B cell (primary cell): ENCODE measurements around the gene NAV2. TPM values are rescaled to one million over a fixed set of nuclear protein-coding genes. Genes with fewer than 3 reads are reported as not detected.

Source experiments
- ATAC-seq: fragments of 200-7000 bp; cut with Tn5 transposase; one replicate; pipeline ENCODE4 v1.10.0; 2021; ENCODE audit warnings: low read depth, mild to moderate bottlenecking, moderate number of reproducible peaks, moderate library complexity
- CTCF ChIA-PET: fragments of 350-600 bp; sonication (Branson Sonifier 250); formaldehyde crosslinking; loops from one replicate; lab custom pipeline; 2021; ENCODE audit warnings: antibody characterized with exemption, inconsistent platforms; lab: Charles Lee
- POLR2A ChIA-PET: fragments of 350-600 bp; sonication (Branson Sonifier 250); formaldehyde crosslinking; loops from one replicate; lab custom pipeline; 2021; ENCODE audit warnings: antibody characterized with exemption; lab: Charles Lee
- DNase-seq: peaks from one replicate; pipeline ENCODE4 v3.0.0; 2013
- H2AFZ ChIP-seq: 2 replicates; pipeline ENCODE4 v1.6.1; 2012; ENCODE audit warnings: mild to moderate bottlenecking, low read depth, low read length; ENCODE audit not compliant: insufficient read depth, poor library complexity, severe bottlenecking
- H3K27ac ChIP-seq, 2 donors: 1 replicate in 1 of 2; 2 replicates in 1 of 2; pipeline ENCODE4 v1.5.1; 2012 to 2013; ENCODE audit warnings: low read length in 2 of 2, mild to moderate bottlenecking in 2 of 2, moderate library complexity in 1 of 2
- H3K27me3 ChIP-seq, 4 experiments: fragments of 200-600 bp in 1 of 4; sonication (generic) in 1 of 4; replicated peaks in 1 of 4; 1 replicate in 2 of 4; 2 replicates in 2 of 4; pipeline versions ENCODE4 v1.6.1 to v1.7.0; 2013 to 2016; ENCODE audit warnings: low read length in 3 of 4, mild to moderate bottlenecking in 2 of 4, mixed read lengths in 1 of 4, moderate library complexity in 1 of 4; ENCODE audit not compliant: insufficient read depth in 4 of 4, control insufficient read depth in 3 of 4; ENCODE audit errors: control extremely low read depth in 1 of 4
- H3K36me3 ChIP-seq, 2 experiments: replicated peaks in 1 of 2; 1 replicate in 1 of 2; 2 replicates in 1 of 2; pipeline versions ENCODE4 v1.6.1 to v1.7.1; 2013; ENCODE audit warnings: low read length in 1 of 2; ENCODE audit not compliant: insufficient read depth in 2 of 2, control insufficient read depth in 1 of 2; ENCODE audit errors: control extremely low read depth in 1 of 2, extremely low read depth in 1 of 2
- H3K4me1 ChIP-seq, 2 donors: fragments of 200-600 bp in 1 of 2; sonication (generic) in 1 of 2; 1 replicate in 1 of 2; 2 replicates in 1 of 2; pipeline versions ENCODE4 v1.5.1 to v1.6.1; 2013 to 2017; ENCODE audit warnings: low read length in 2 of 2; ENCODE audit not compliant: control insufficient read depth in 2 of 2, insufficient read depth in 2 of 2
- H3K4me2 ChIP-seq: replicated peaks from 2 replicates; pipeline ENCODE3; 2012; ENCODE audit warnings: mild to moderate bottlenecking, low read depth, low read length; ENCODE audit not compliant: poor library complexity, severe bottlenecking
- H3K4me3 ChIP-seq, 5 experiments: fragments of 200-600 bp in 1 of 5; sonication (generic) in 1 of 5; 1 replicate in 3 of 5; 2 replicates in 2 of 5; pipeline versions ENCODE4 v1.5.1 to v1.7.0; 2011 to 2016; ENCODE audit warnings: low read length in 4 of 5, mild to moderate bottlenecking in 4 of 5, low read depth in 2 of 5, control low read depth in 1 of 5, moderate library complexity in 1 of 5; ENCODE audit not compliant: insufficient read depth in 1 of 5; ENCODE audit errors: control extremely low read depth in 1 of 5, extremely low read depth in 1 of 5
- H3K79me2 ChIP-seq: fragments of 200-600 bp; sonication (generic); one replicate; pipeline ENCODE4 v1.6.0; 2016; ENCODE audit warnings: low read length; ENCODE audit not compliant: control insufficient read depth, insufficient read depth
- H3K9ac ChIP-seq: fragments of 200-600 bp; sonication (generic); 2 replicates; pipeline ENCODE4 v1.6.1; 2017; ENCODE audit warnings: mild to moderate bottlenecking, low read length, moderate library complexity
- H3K9me3 ChIP-seq, 3 donors: one replicate each; pipeline versions ENCODE4 v1.6.1 to v1.7.1; 2013; ENCODE audit warnings: low read length in 2 of 3; ENCODE audit not compliant: control insufficient read depth in 2 of 3, insufficient read depth in 1 of 3; ENCODE audit errors: control extremely low read depth in 1 of 3
- H4K20me1 ChIP-seq: 2 replicates; pipeline ENCODE4 v1.6.0; 2012; ENCODE audit warnings: mild to moderate bottlenecking, low read length; ENCODE audit not compliant: insufficient read depth, control insufficient read depth, poor library complexity, severe bottlenecking
- H3K27ac Mint-ChIP-seq: one replicate; pipeline ENCODE4 v1.8.0; 2021; ENCODE audit warnings: mixed read lengths
- H3K27me3 Mint-ChIP-seq: one replicate; pipeline ENCODE4 v1.8.0; 2021; ENCODE audit warnings: mixed read lengths
- H3K4me1 Mint-ChIP-seq: one replicate; pipeline ENCODE4 v1.8.0; 2021; ENCODE audit warnings: mixed read lengths
- H3K4me3 Mint-ChIP-seq: one replicate; pipeline ENCODE4 v1.8.0; 2021; ENCODE audit warnings: mixed read lengths
- H3K9me3 Mint-ChIP-seq: one replicate; pipeline ENCODE4 v1.8.0; 2022; ENCODE audit warnings: mixed read lengths; ENCODE audit not compliant: insufficient read depth
- CTCF ChIP-seq: fragments of 200-600 bp; IDR thresholded peaks from one replicate; pipeline ENCODE4 v1.8.0; 2022; ENCODE audit warnings: antibody characterized with exemption, mild to moderate bottlenecking
- EZH2 ChIP-seq: IDR thresholded peaks from 2 replicates; pipeline ENCODE4 v1.6.1; 2012; ENCODE audit warnings: borderline replicate concordance, low read depth, mild to moderate bottlenecking, moderate library complexity, low read length; ENCODE audit not compliant: insufficient read depth, poor library complexity, severe bottlenecking
- WGBS: methylation state at CpG from one replicate; pipeline ENCODE4 v1.1.5; 2013; ENCODE audit warnings: missing lambda C conversion rate; ENCODE audit not compliant: insufficient coverage; 5-methylcytosine and 5-hydroxymethylcytosine counted together
- intact Hi-C: fragments of 100-400 bp; cut with micrococcal nuclease; formaldehyde crosslinking; loops from one replicate; pipeline ENCODE4 v1.10.0; 2022
- polyA plus RNA-seq: library from polyadenylated mRNA; depleted of rRNA; stranded (reverse); fragments of >200 nt; gene quantifications from 2 replicates; pipeline ENCODE4 v1.2.3, GENCODE V29; 2012
- total RNA-seq, 2 donors: library from RNA; stranded (reverse); fragments of 120-200 nt in 1 of 2; gene quantifications; 1 replicate in 1 of 2; 2 replicates in 1 of 2; pipeline versions ENCODE4 v1.2.3 to v1.2.4, GENCODE V29; 2013 to 2022

NAV2 gene
- total and polyA plus RNA-seq, 2 donors (not counting 1 experiment from before 2014, with no cell fraction given) = 0.82 to 22.2 TPM

GRCh38 chr11:19762266-19762665, 49.6 kb downstream of the NAV2 start:
- Histone ChIP-seq H3K36me3 (no peaks in the 10 kb centered on the region), H3K4me2 (no peak overlapping the region), H3K9ac (no peak overlapping the region), H3K9me3 (no peaks in the 10 kb centered on the region), H3K27me3 (peaks cover 0 to 3% (median 0%) of the 10 kb centered on the region in 4 experiments), H3K27ac (no peak overlapping the region), H4K20me1 (no peaks in the 10 kb centered on the region), H2AFZ (no peak overlapping the region), H3K4me3 (no peak overlapping the region), H3K79me2 (no peaks in the 10 kb centered on the region), H3K4me1 (no peaks in the 10 kb centered on the region)
- ChIA-PET CTCF (interaction anchor here (0.9 kb wide), 1 partner anchor 12 kb away, joined by 5 read pairs; no protein-coding TSS in a partner anchor), POLR2A (no interaction called here)
- no peaks in the 10 kb centered on the region for H3K9me3 Mint-ChIP-seq
- ATAC-seq (no peak), DNase-seq (no peak)
- H3K4me3 Mint-ChIP-seq = no peak overlapping the region
- intact Hi-C loops = no loop called here
- no peak for TF ChIP-seq EZH2
- TF ChIP-seq CTCF = no peak
- no peak overlapping the region for H3K27ac Mint-ChIP-seq
- H3K27me3 Mint-ChIP-seq = peaks cover 28% of the 10 kb centered on the region
- no peaks in the 10 kb centered on the region for H3K4me1 Mint-ChIP-seq
- WGBS = 88% methylated on average over 1 of the region's 1 CpG

GRCh38 chr11:19763330-19763729, 50.7 kb downstream of the NAV2 start:
- intact Hi-C loops = no loop called here
- 88% methylated on average over 3 of the region's 7 CpGs for WGBS
- no peak overlapping the region for H2AFZ ChIP-seq
- no peak overlapping the region for H3K4me3 ChIP-seq
- no peak overlapping the region for H3K27ac ChIP-seq
- no peaks in the 10 kb centered on the region for H3K4me1 ChIP-seq
- no peak for DNase-seq
- H3K27me3 ChIP-seq = peaks cover 0 to 3% (median 0%) of the 10 kb centered on the region in 4 experiments
- H4K20me1 ChIP-seq = no peaks in the 10 kb centered on the region
- H3K36me3 ChIP-seq = no peaks in the 10 kb centered on the region
- ChIA-PET CTCF (no interaction called here), POLR2A (no interaction called here)
- no peaks in the 10 kb centered on the region for H3K4me1 Mint-ChIP-seq
- H3K27ac Mint-ChIP-seq = no peak overlapping the region
- no peaks in the 10 kb centered on the region for H3K79me2 ChIP-seq
- no peaks in the 10 kb centered on the region for H3K9me3 Mint-ChIP-seq
- H3K4me3 Mint-ChIP-seq = no peak overlapping the region
- H3K27me3 Mint-ChIP-seq = peaks cover 31% of the 10 kb centered on the region
- no peak overlapping the region for H3K9ac ChIP-seq
- no peak for ATAC-seq
- TF ChIP-seq EZH2 (no peak), CTCF (no peak)
- no peak overlapping the region for H3K4me2 ChIP-seq
- no peaks in the 10 kb centered on the region for H3K9me3 ChIP-seq
